Bronchial epithelial cell (primary cell): Measurements from ENCODE around the gene PON1. TPM values are rescaled to one million over a fixed set of nuclear protein-coding genes. Genes with fewer than 3 reads are reported as not detected.

Experiments
- DNase-seq: peaks from one replicate; pipeline ENCODE4 v3.0.0-alpha.2; 2010; ENCODE audit warnings: low read depth
- FAIRE-seq: peaks from 2 replicates; lab custom pipeline; 2011; peaks lifted over from hg19 to GRCh38; lab: Jason Lieb, UNC
- H3K27me3 ChIP-seq: 2 replicates; pipeline ENCODE4 v1.5.1; 2011; ENCODE audit warnings: low read length; ENCODE audit not compliant: control insufficient read depth, insufficient read depth
- H3K36me3 ChIP-seq: 2 replicates; pipeline ENCODE4 v1.5.1; 2011; ENCODE audit warnings: low read length; ENCODE audit not compliant: control insufficient read depth, insufficient read depth
- H3K4me3 ChIP-seq: 2 replicates; pipeline ENCODE4 v1.5.1; 2011; ENCODE audit warnings: mild to moderate bottlenecking, low read depth, low read length, control low read depth
- CTCF ChIP-seq: IDR thresholded peaks from 2 replicates; pipeline ENCODE4 v1.5.1; 2011; ENCODE audit warnings: mild to moderate bottlenecking, moderate library complexity, low read length, control low read depth, inconsistent platforms; ENCODE audit not compliant: insufficient read depth, severe bottlenecking
- total RNA-seq: library from RNA; depleted of rRNA; stranded (reverse); fragments of >200 nt; gene quantifications from 2 replicates; pipeline ENCODE4 v1.2.1, GENCODE V29; 2014

PON1 gene
- total RNA-seq, 1 donor from 2014 or later, result not detected

DNA sequence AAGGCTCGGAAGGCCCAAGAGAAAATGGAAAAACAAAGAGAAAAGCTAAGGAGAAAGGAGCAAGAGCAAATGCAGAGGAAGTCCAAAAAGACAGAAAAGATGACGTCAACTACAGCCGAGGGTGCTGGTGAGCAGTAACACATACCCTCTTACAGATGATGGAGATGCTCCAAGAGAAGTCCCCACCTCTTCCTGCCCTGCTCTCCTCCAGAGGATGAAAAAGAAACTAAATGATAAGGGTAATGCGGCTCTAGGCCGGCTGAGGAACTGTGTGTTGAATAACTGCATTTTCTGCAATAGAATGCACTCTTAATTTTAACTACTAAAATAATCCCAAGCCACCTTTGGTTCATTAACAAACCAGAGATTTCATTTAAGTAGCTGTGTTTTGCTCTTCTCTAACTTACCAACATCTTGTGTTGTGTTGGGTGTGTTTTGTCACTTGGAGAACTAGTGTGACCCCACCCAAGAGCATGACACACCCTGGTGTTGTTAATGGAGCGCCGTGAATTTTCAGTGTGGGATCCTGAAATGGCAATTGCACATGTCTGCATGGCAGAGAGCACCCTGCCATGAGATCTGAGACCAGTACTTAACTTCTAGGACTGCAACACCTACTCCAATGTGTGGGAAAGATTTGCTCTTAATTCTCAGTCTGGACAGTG lies 34.0 kb downstream of the PON1 start:
- Histone ChIP-seq H3K4me3 (no peak overlapping the region), H3K27me3 (no peaks in the 10 kb centered on the region), H3K36me3 (no peaks in the 10 kb centered on the region)
- TF ChIP-seq CTCF, result no peak
- FAIRE-seq (peak; percentile 62), DNase-seq (no peak)

- no peaks in the 10 kb centered on the region for H3K27me3 ChIP-seq
- no peak overlapping the region for H3K4me3 ChIP-seq
- DNase-seq, result no peak
- H3K36me3 ChIP-seq, result no peaks in the 10 kb centered on the region
- TF ChIP-seq CTCF, result no peak
- no peak for FAIRE-seq
Measured at GRCh38 chr7:95286096-95286495, 38.2 kb downstream of the PON1 start.

DNA sequence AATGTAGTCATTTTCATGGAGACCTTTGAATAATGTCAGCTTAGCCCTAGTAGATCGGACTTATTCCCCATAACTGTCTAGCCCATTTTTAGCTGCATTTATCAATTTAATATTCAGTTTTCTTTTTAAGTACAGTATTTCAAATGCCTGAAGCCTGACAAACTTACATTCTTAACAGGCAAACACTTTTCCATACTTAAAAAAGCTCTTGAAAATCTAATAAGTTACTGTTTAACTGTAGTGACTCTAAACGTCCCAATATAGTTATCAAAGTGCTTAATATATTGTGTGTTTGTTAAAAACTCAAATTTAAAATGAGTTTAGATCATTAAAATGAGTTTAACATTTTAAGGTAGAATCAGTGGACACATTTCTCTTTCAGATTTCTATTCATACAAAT lies 44.9 kb downstream of the PON1 start:
- no peaks in the 10 kb centered on the region for H3K36me3 ChIP-seq
- TF ChIP-seq CTCF, result no peak
- FAIRE-seq, result no peak
- no peaks in the 10 kb centered on the region for H3K27me3 ChIP-seq
- no peak for DNase-seq
- H3K4me3 ChIP-seq, result no peak overlapping the region

GRCh38 chr7:95276114-95276513 lies 48.2 kb downstream of the PON1 start:
- peak; percentile 30 for DNase-seq
- no peaks in the 10 kb centered on the region for H3K36me3 ChIP-seq
- TF ChIP-seq CTCF, result no peak
- H3K4me3 ChIP-seq, result no peak overlapping the region
- H3K27me3 ChIP-seq, result peaks cover 1% of the 10 kb centered on the region
- no peak for FAIRE-seq

DNA sequence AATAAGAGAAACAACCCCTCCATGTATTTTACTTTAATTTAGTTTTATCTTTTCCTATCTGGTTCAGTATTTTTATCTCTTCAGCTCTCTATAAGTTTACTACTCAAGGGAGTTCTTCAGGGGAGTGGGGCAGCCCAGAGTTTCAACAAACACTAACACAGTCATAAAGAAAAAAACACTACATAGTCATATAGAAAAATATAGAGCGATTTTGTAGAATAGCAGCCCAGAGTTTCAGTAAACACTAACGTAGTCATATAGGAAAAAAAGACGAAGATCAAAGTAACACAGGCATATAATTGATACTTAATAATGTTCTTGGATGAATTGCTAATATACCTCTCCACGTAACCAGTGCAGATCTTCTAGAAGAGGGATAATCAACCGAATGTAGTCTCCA lies 54.7 kb downstream of the PON1 start:
- TF ChIP-seq CTCF, result no peak
- Histone ChIP-seq H3K27me3 (peaks cover 1% of the 10 kb centered on the region), H3K36me3 (no peaks in the 10 kb centered on the region), H3K4me3 (no peak overlapping the region)
- DNase-seq (no peak), FAIRE-seq (no peak)

GRCh38 chr7:95267754-95268153 lies 56.6 kb downstream of the PON1 start:
- Histone ChIP-seq H3K27me3 (peaks cover 1% of the 10 kb centered on the region), H3K4me3 (no peak overlapping the region), H3K36me3 (no peaks in the 10 kb centered on the region)
- no peak for TF ChIP-seq CTCF
- FAIRE-seq (no peak), DNase-seq (no peak)
